ENCODE results near the gene GBP3. TPM values are rescaled to one million over a fixed set of nuclear protein-coding genes. Genes with fewer than 3 reads are reported as not detected.
"Not testable (repeated sequence)": the region's sequence is repeated elsewhere in the genome, so short reads cannot be mapped to it uniquely, and the experiment has no call there.

Gene GBP3
- polyA plus RNA-seq, 1 of the 3 experiments (the other 2 are of a cell fraction), result 8.5 TPM

DNA sequence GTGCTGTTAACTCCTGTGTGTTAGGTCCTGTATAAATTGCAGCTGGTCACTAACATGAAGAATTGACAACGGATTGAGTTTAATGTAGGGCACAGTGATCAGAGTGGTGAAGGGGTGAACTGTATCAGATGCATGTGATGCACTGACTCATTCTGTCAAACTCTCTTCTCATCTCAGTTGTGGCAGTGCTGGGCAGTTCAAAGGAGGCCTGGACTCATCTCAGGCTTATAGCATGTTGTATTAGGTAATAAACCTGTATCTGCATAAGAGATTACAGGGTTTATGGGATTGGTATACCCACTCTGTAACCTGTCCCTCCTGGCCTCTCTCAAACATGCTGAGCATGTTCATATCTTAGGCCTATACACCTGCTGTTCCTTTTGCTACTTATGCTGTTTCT, 12.4 kb upstream of the GBP3 start (continued):
- TF ChIP-seq YY1 (IDR thresholded peaks at IDR 0.05; ENCODE audit: low read depth) (no peak), JUND (IDR thresholded peaks at IDR 0.05) (no peak), TAF1 (IDR thresholded peaks at IDR 0.05; ENCODE audit: borderline replicate concordance, low read depth, low read length) (no peak)

DNA sequence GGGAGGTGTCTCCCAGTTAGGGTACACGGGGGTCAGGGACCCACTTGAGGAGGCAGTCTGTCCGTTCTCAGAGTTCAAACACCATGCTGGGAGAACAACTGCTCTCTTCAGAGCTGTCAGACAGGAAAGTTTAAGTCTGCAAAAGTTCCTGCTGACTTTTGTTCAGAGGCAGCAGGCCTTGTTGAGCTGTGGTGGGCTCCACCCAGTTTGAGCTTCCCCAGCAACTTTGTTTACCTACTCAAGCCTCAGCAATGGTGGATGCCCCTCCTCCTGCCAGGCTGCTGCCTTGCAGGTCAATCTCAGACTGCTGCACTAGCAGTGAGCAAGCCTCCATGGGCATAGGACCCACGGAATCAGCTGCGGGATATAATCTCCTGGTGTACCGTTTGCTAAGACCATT, 11.3 kb upstream of the GBP3 start:
- H2AFZ ChIP-seq (ENCODE audit: low read depth); H3K79me2 ChIP-seq (ENCODE audit: insufficient read depth); H3K9ac ChIP-seq; H3K9me3 ChIP-seq; H3F3A ChIP-seq (replicated peaks; ENCODE audit: insufficient read depth); H3K4me3 ChIP-seq (ENCODE audit: low read depth in 2 of 2, low read length in 1 of 2); H3K27me3 ChIP-seq (ENCODE audit: insufficient read depth); H3K36me3 ChIP-seq (replicated peaks in 1 of 2; ENCODE audit: control insufficient read depth in 1 of 2, insufficient read depth in 2 of 2, low read length in 1 of 2); H3K9me2 ChIP-seq; CTCF ChIA-PET; H3K27ac ChIP-seq (ENCODE audit: low read depth in 2 of 2, low read length in 1 of 2); H3K4me1 ChIP-seq (ENCODE audit: control insufficient read depth in 1 of 2, insufficient read depth in 2 of 2, low read depth in 1 of 2, low read length in 1 of 2); H4K20me1 ChIP-seq (ENCODE audit: insufficient read depth); POLR2A ChIA-PET; DNase-seq; H3K4me2 ChIP-seq: not testable (repeated sequence)
- WGBS (ENCODE audit: low lambda C conversion rate), result 30% methylated on average over 4 of the region's 5 CpGs

DNA sequence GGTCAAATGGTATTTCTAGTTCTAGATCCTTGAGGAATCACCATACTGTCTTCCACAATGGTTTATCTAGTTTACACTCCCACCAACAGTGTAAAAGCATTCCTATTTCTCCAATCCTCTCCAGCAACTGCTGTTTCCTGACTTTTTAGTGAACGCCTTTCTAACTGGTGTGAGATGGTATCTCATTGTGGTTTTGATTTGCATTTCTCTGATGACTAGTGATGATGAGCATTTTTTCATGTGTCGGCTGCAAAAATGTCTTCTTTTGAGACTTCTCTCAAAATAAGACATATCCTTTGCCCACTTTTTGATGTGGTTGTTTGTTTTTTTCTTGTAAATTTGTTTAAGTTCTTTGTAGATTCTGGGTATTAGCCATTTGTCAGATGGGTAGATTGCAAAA, 6.4 kb upstream of the GBP3 start:
- CTCF ChIA-PET; H3K36me3 ChIP-seq (replicated peaks in 1 of 2; ENCODE audit: control insufficient read depth in 1 of 2, insufficient read depth in 2 of 2, low read length in 1 of 2); H3K4me3 ChIP-seq (ENCODE audit: low read depth in 2 of 2, low read length in 1 of 2); POLR2A ChIA-PET; H3K4me1 ChIP-seq (ENCODE audit: control insufficient read depth in 1 of 2, insufficient read depth in 2 of 2, low read depth in 1 of 2, low read length in 1 of 2); H3K9ac ChIP-seq; H3K9me2 ChIP-seq; H3K4me2 ChIP-seq; H3K27me3 ChIP-seq (ENCODE audit: insufficient read depth); DNase-seq; H3K79me2 ChIP-seq (ENCODE audit: insufficient read depth); H3K9me3 ChIP-seq; H3F3A ChIP-seq (replicated peaks; ENCODE audit: insufficient read depth); H3K27ac ChIP-seq (ENCODE audit: low read depth in 2 of 2, low read length in 1 of 2); H4K20me1 ChIP-seq (ENCODE audit: insufficient read depth); H2AFZ ChIP-seq (ENCODE audit: low read depth): not testable (repeated sequence)
- 61% methylated on average over 2 of the region's 2 CpGs for WGBS (ENCODE audit: low lambda C conversion rate)

DNA sequence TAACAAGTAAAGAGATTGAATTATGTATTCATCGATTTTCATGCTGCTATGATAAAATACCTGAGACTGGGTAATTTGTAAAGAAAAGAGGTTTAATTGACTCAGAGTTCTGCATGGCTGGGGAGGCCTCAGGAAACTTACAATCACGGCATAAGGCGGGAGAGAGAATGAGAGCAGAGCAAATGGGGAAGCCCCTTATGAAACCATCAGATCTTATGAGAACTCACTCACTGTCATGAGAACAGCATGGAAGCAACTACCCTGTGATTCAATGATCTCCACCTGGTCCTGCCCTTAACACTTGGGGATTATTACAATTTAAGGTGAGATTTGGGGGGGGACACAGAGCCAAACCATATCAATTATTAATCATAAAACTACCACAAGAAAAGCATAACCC, 3.3 kb upstream of the GBP3 start:
- Histone ChIP-seq H3K9me2 (no peaks in the 10 kb centered on the region), H3F3A (replicated peaks; ENCODE audit: insufficient read depth) (no peaks in the 10 kb centered on the region), H3K9ac (no peak overlapping the region), H3K27ac (ENCODE audit: low read depth in 2 of 2, low read length in 1 of 2) (no peak overlapping the region), H3K4me3 (ENCODE audit: low read depth in 2 of 2, low read length in 1 of 2) (no peak overlapping the region), H3K79me2 (ENCODE audit: insufficient read depth) (peaks cover 16% of the 10 kb centered on the region), H3K9me3 (0 out of 2 replicates have a peak, but pooled peaks cover 6% of the 10 kb centered on the region), H3K27me3 (ENCODE audit: insufficient read depth) (no peaks in the 10 kb centered on the region), H3K4me2 (no peak overlapping the region), H4K20me1 (ENCODE audit: insufficient read depth) (no peaks in the 10 kb centered on the region), H3K36me3 (replicated peaks in 1 of 2; ENCODE audit: control insufficient read depth in 1 of 2, insufficient read depth in 2 of 2, low read length in 1 of 2) (no peaks in the 10 kb centered on the region), H3K4me1 (ENCODE audit: control insufficient read depth in 1 of 2, insufficient read depth in 2 of 2, low read depth in 1 of 2, low read length in 1 of 2) (no peaks in the 10 kb centered on the region), H2AFZ (ENCODE audit: low read depth) (no peak overlapping the region; the same call in 1 of the 2 replicates)
- CTCF ChIA-PET, result no interaction called here
- POLR2A ChIA-PET, result no interaction called here
- DNase-seq, result no peak
- 60% methylated on average over 3 of the region's 3 CpGs for WGBS (ENCODE audit: low lambda C conversion rate)
- no peak for TF ChIP-seq JUND (IDR thresholded peaks at IDR 0.05)
- no peak for TF ChIP-seq FOXJ3 (CRISPR knock-in tag; IDR thresholded peaks at IDR 0.05)
- TF ChIP-seq EP300 (IDR thresholded peaks at IDR 0.05; ENCODE audit: borderline replicate concordance in 1 of 2, low read depth in 1 of 2, low read length in 1 of 2), result no peak
- TF ChIP-seq YY1 (IDR thresholded peaks at IDR 0.05; ENCODE audit: low read depth), result no peak

DNA sequence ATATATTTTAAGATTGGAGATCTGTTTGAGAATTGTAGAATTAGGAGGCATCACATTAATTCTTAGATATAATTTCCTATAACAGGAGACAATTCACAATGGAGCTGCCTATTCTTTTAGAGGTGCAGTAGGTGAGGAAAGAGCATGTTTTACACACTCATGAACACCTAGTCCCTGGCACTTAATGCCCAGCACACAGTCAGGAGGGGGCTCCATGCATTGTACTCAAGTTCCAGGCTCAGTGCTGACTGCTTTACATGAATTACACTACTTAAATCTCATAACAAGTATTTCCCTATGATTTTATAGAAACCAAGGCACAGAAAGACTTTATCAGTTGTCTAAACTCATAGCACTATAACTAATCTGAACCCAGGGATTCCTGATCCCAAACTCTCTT, 360 bp upstream of the GBP3 start:
- no peak for DNase-seq
- peaks cover 4 to 19% of the 10 kb centered on the region in 2 experiments for H3K36me3 ChIP-seq (replicated peaks in 1 of 2; ENCODE audit: control insufficient read depth in 1 of 2, insufficient read depth in 2 of 2, low read length in 1 of 2)
- H3K4me2 ChIP-seq, result peak overlapping the region; percentile 69
- peak overlapping the region; percentile 74 to 76 for H3K27ac ChIP-seq (ENCODE audit: low read depth in 2 of 2, low read length in 1 of 2)
- H3F3A ChIP-seq (replicated peaks; ENCODE audit: insufficient read depth), result no peaks in the 10 kb centered on the region
- no peaks in the 10 kb centered on the region; a peak in 1 of 4 replicates for H3K4me1 ChIP-seq (ENCODE audit: control insufficient read depth in 1 of 2, insufficient read depth in 2 of 2, low read depth in 1 of 2, low read length in 1 of 2)
- H3K9me3 ChIP-seq, result 0 out of 2 replicates have a peak, but pooled peaks cover 6% of the 10 kb centered on the region
- peak overlapping the region; percentile 83 for H2AFZ ChIP-seq (ENCODE audit: low read depth)
- POLR2A ChIA-PET, result no interaction called here
- no peaks in the 10 kb centered on the region for H3K9me2 ChIP-seq
- TF ChIP-seq NFIC (IDR thresholded peaks at IDR 0.05; ENCODE audit: borderline replicate concordance), result no peak
- TF ChIP-seq, protein P1, sequence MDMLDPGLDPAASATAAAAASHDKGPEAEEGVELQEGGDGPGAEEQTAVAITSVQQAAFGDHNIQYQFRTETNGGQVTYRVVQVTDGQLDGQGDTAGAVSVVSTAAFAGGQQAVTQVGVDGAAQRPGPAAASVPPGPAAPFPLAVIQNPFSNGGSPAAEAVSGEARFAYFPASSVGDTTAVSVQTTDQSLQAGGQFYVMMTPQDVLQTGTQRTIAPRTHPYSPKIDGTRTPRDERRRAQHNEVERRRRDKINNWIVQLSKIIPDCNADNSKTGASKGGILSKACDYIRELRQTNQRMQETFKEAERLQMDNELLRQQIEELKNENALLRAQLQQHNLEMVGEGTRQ (IDR thresholded peaks at IDR 0.05; ENCODE audit: borderline replicate concordance, low read depth, low read length), result no peak
- TF ChIP-seq, protein P2, sequence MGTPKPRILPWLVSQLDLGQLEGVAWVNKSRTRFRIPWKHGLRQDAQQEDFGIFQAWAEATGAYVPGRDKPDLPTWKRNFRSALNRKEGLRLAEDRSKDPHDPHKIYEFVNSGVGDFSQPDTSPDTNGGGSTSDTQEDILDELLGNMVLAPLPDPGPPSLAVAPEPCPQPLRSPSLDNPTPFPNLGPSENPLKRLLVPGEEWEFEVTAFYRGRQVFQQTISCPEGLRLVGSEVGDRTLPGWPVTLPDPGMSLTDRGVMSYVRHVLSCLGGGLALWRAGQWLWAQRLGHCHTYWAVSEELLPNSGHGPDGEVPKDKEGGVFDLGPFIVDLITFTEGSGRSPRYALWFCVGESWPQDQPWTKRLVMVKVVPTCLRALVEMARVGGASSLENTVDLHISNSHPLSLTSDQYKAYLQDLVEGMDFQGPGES (IDR thresholded peaks at IDR 0.05; ENCODE audit: low read depth, low read length), result no peak
- CTCF ChIA-PET, result no interaction called here
- peak overlapping the region; percentile 70; the same call in 1 of the 2 replicates for H3K9ac ChIP-seq
- H3K79me2 ChIP-seq (ENCODE audit: insufficient read depth), result peaks cover 25% of the 10 kb centered on the region
- peak overlapping the region; percentile 57 to 68; a peak in 3 of 4 replicates for H3K4me3 ChIP-seq (ENCODE audit: low read depth in 2 of 2, low read length in 1 of 2)
- H3K27me3 ChIP-seq (ENCODE audit: insufficient read depth), result no peaks in the 10 kb centered on the region
- no peaks in the 10 kb centered on the region for H4K20me1 ChIP-seq (ENCODE audit: insufficient read depth)

DNA sequence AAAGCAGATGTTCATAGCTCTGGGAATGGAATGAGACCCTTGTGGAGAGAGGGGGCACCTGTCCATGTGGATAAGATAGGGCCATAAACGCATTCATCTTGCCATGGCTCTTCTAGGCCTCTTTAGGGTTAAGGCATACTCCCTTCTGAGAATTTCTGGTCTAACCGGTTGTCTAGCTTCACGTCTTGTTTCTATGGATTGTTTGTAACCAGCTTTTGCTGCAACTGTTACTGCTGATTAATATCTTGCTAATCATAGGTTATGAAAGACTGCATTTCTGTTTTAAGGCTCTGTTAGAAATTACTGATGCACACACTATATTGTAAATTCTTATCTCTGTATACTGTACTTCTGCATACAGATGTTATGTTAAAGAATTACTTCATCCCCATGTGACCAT, 4.3 kb downstream of the GBP3 start:
- H3K27ac ChIP-seq (ENCODE audit: low read depth in 2 of 2, low read length in 1 of 2); H3K4me1 ChIP-seq (ENCODE audit: control insufficient read depth in 1 of 2, insufficient read depth in 2 of 2, low read depth in 1 of 2, low read length in 1 of 2); DNase-seq; H3K4me2 ChIP-seq; H3K9me2 ChIP-seq; POLR2A ChIA-PET; H4K20me1 ChIP-seq (ENCODE audit: insufficient read depth); CTCF ChIA-PET; H3F3A ChIP-seq (replicated peaks; ENCODE audit: insufficient read depth); H3K4me3 ChIP-seq (ENCODE audit: low read depth in 2 of 2, low read length in 1 of 2); H3K9me3 ChIP-seq; H2AFZ ChIP-seq (ENCODE audit: low read depth); H3K9ac ChIP-seq; H3K27me3 ChIP-seq (ENCODE audit: insufficient read depth): not testable (repeated sequence)
- Histone ChIP-seq H3K79me2 (ENCODE audit: insufficient read depth) (peaks cover 25% of the 10 kb centered on the region), H3K36me3 (replicated peaks in 1 of 2; ENCODE audit: control insufficient read depth in 1 of 2, insufficient read depth in 2 of 2, low read length in 1 of 2) (peaks cover 17 to 62% of the 10 kb centered on the region in 2 experiments)
- WGBS (ENCODE audit: low lambda C conversion rate), result 77% methylated on average over 3 of the region's 3 CpGs

Measured in SK-N-SH (cell line).